K562 (cell line): Measurements from ENCODE around the gene MYO1E. TPM values are rescaled to one million over a fixed set of nuclear protein-coding genes. Genes with fewer than 3 reads are reported as not detected.
A peak's percentile ranks its signal among the peaks of the same experiment; 100 is the strongest.

ENCODE experiments used
- ATF2 ChIP-seq: sonication (generic); formaldehyde crosslinking; IDR thresholded peaks from 2 replicates; pipeline ENCODE4 v1.8.1; 2022; ENCODE audit warnings: missing genetic modification reagents
- CBFB ChIP-seq: sonication (generic); formaldehyde crosslinking; IDR thresholded peaks from 2 replicates; pipeline ENCODE4 v1.4.0; 2020; ENCODE audit warnings: mild to moderate bottlenecking, missing genetic modification reagents
- CBX8 ChIP-seq: fragments of 200-600 bp; sonication (generic); IDR thresholded peaks from 2 replicates; pipeline ENCODE4 v1.6.1; 2012; ENCODE audit warnings: borderline replicate concordance, mixed run types, low read depth, mild to moderate bottlenecking, moderate library complexity, mixed read lengths, low read length, control low read depth, inconsistent platforms; ENCODE audit not compliant: poor library complexity, severe bottlenecking; ENCODE audit errors: extremely low read depth
- CEBPB ChIP-seq: fragments of 450-650 bp; IDR thresholded peaks from 2 replicates; pipeline ENCODE4 v1.6.1; 2016; ENCODE audit warnings: missing genetic modification characterization, missing compliant biosample characterization
- HDAC1 ChIP-seq, 2 experiments: fragments of 450-650 bp; IDR thresholded peaks; 2 replicates each; pipeline ENCODE4 v1.6.1; 2016 to 2017; ENCODE audit warnings: inconsistent platforms in 1 of 2, mild to moderate bottlenecking in 1 of 2, moderate library complexity in 1 of 2
- LEF1 ChIP-seq: fragments of 450-650 bp; IDR thresholded peaks from 2 replicates; pipeline ENCODE4 v1.6.1; 2016; ENCODE audit warnings: mild to moderate bottlenecking
- MBD1 ChIP-seq: fragments of 250-450 bp; sonication (Bioruptor Pico); IDR thresholded peaks from 2 replicates; pipeline ENCODE4 v1.8.0; 2022; ENCODE audit warnings: inconsistent platforms
- MITF ChIP-seq: IDR thresholded peaks from 2 replicates; pipeline ENCODE4 v1.6.1; 2014; ENCODE audit warnings: antibody characterized with exemption
- NFIX ChIP-seq: fragments of 250-450 bp; sonication (Bioruptor Pico); IDR thresholded peaks from 2 replicates; pipeline ENCODE4 v1.4.0; 2020; ENCODE audit warnings: low read depth, mild to moderate bottlenecking, moderate library complexity
- RB1 ChIP-seq: fragments of 450-650 bp; IDR thresholded peaks from 2 replicates; pipeline ENCODE4 v1.6.1; 2017; ENCODE audit warnings: low read depth, mild to moderate bottlenecking
- RCOR1 ChIP-seq, 2 experiments: IDR thresholded peaks; 2 replicates each; pipeline ENCODE4 v1.6.1; 2012; ENCODE audit warnings: low read depth in 2 of 2, low read length in 2 of 2, borderline replicate concordance in 1 of 2, improper control_type of control experiment in 1 of 2
- RFX1 ChIP-seq: fragments of 450-650 bp; IDR thresholded peaks from 2 replicates; pipeline ENCODE4 v1.6.1; 2016; ENCODE audit warnings: mild to moderate bottlenecking, moderate library complexity
- STAT5B ChIP-seq: fragments of 250-450 bp; sonication (Bioruptor Pico); IDR thresholded peaks from 2 replicates; pipeline ENCODE4 v1.8.0; 2021; ENCODE audit warnings: mild to moderate bottlenecking, inconsistent platforms
- TBP ChIP-seq: optimal IDR thresholded peaks from 2 replicates; pipeline ENCODE3; 2011; ENCODE audit warnings: low read depth, low read length, improper control_type of control experiment
- XRCC3 ChIP-seq: fragments of 450-650 bp; IDR thresholded peaks from 2 replicates; pipeline ENCODE4 v1.6.1; 2017; ENCODE audit warnings: mild to moderate bottlenecking, moderate library complexity
- ZBTB26 ChIP-seq: fragments of 450-650 bp; formaldehyde crosslinking; IDR thresholded peaks from 2 replicates; pipeline ENCODE4 v1.4.0; 2022; ENCODE audit warnings: missing genetic modification characterization
- ZBTB34 ChIP-seq: fragments of 250-450 bp; sonication (Bioruptor Pico); IDR thresholded peaks from 2 replicates; pipeline ENCODE4 v1.8.0; 2021; ENCODE audit warnings: mild to moderate bottlenecking, moderate library complexity
- ZNF140 ChIP-seq: fragments of 250-450 bp; sonication (Bioruptor Pico); IDR thresholded peaks from 2 replicates; pipeline ENCODE4 v1.8.0; 2021; ENCODE audit warnings: moderate library complexity, mild to moderate bottlenecking, inconsistent platforms
- polyA plus RNA-seq, 8 experiments: library from polyadenylated mRNA; depleted of rRNA in 4 of 8; stranded (reverse) in 5 of 8; unstranded in 3 of 8; fragments of >200 nt; fragmentation: Nextera tagmentation in 2 of 8; fragmentation: Illumina TruSeq in 1 of 8; extraction: Ambion mirVana in 2 of 8; extraction: Trizol in 1 of 8; gene quantifications; 2 replicates each; pipeline versions ENCODE4 v1.2.1 to v1.2.3, GENCODE V29; 2011 to 2014; ENCODE audit warnings: inconsistent platforms in 1 of 8, missing spikeins in 1 of 8
- total RNA-seq, 7 experiments: library from RNA; depleted of rRNA in 6 of 7; stranded (reverse); fragments of >200 nt in 6 of 7; fragmentation: Illumina TruSeq in 2 of 7; extraction: Trizol in 2 of 7; gene quantifications; 2 replicates each; pipeline versions ENCODE4 v1.2.1 to v1.2.3, GENCODE V29; 2011 to 2021; ENCODE audit warnings: low replicate concordance in 1 of 7

MYO1E gene
- total and polyA plus RNA-seq, 9 of the 15 experiments (the other 6 are each of a cell fraction or from before 2014, with no cell fraction given): under 0.01 to 0.44 (median 0.01) TPM; not detected in 6

- TF ChIP-seq TBP (peak; percentile 52), STAT5B (no peak), RCOR1 (IDR thresholded peaks at IDR 0.05; ENCODE audit: borderline replicate concordance in 1 of 2, low read depth in 2 of 2, low read length in 2 of 2) (peak; percentile 42 to 85; a peak in 3 of 4 replicates), HDAC1 (IDR thresholded peaks at IDR 0.05) (no peak), RFX1 (no peak), CBX8 (no peak), ZNF140 (CRISPR knock-in tag) (no peak), NFIX (CRISPR knock-in tag) (no peak), ZBTB34 (CRISPR knock-in tag) (no peak), ZBTB26 (CRISPR knock-in tag) (no peak), CEBPB (tag) (no peak), XRCC3 (no peak), CBFB (CRISPR knock-in tag) (no peak), ATF2 (CRISPR knock-in tag) (no peak), MITF (peak; percentile 70; the same call in 1 of the 2 replicates), MBD1 (CRISPR knock-in tag) (no peak), RB1 (peak; percentile 53; the same call in 1 of the 2 replicates), LEF1 (no peak)
Observed at GRCh38 chr15:59138243-59138642, 234.4 kb downstream of the MYO1E start (continued).
